H1 (cell line): Measurements from ENCODE around the gene TACC2. TPM values are rescaled to one million over a fixed set of nuclear protein-coding genes. Genes with fewer than 3 reads are reported as not detected.

Experiments used
- CTCF ChIA-PET: fragments of 300-600 bp; sonication (Branson Sonifier 250); formaldehyde crosslinking; loops from one replicate; lab custom pipeline; 2021; ENCODE audit not compliant: partially characterized antibody; lab: Charles Lee
- POLR2A ChIA-PET: fragments of 300-600 bp; sonication (Branson Sonifier 250); formaldehyde crosslinking; loops from one replicate; lab custom pipeline; 2021; ENCODE audit warnings: inconsistent platforms; ENCODE audit not compliant: partially characterized antibody; lab: Charles Lee
- DNase-seq, 2 experiments: peaks; one replicate each; pipeline versions ENCODE4 v3.0.0 to v3.0.0-alpha.2; 2010 to 2022; ENCODE audit warnings: low spot score in 2 of 2, low read depth in 1 of 2, mixed read lengths in 1 of 2
- FAIRE-seq: peaks from 2 replicates; lab custom pipeline; 2011; peaks lifted over from hg19 to GRCh38; lab: Jason Lieb, UNC
- H2AFZ ChIP-seq: 2 replicates; pipeline ENCODE4 v1.8.1; 2012; ENCODE audit warnings: low read length, inconsistent platforms
- H2AK5ac ChIP-seq: 2 replicates; pipeline ENCODE4 v1.6.1; 2013; ENCODE audit warnings: low read depth, low read length
- H2BK120ac ChIP-seq: replicated peaks from 2 replicates; pipeline ENCODE3; 2013; ENCODE audit warnings: low read depth, low read length, inconsistent platforms
- H2BK12ac ChIP-seq: 2 replicates; pipeline ENCODE4 v1.6.1; 2013; ENCODE audit warnings: low read depth, low read length
- H2BK15ac ChIP-seq: 2 replicates; pipeline ENCODE4 v1.6.1; 2013; ENCODE audit warnings: low read length
- H2BK20ac ChIP-seq: 2 replicates; pipeline ENCODE4 v1.6.1; 2013; ENCODE audit warnings: low read length
- H2BK5ac ChIP-seq: 2 replicates; pipeline ENCODE4 v1.6.1; 2013; ENCODE audit warnings: low read depth, low read length
- H3K14ac ChIP-seq: 2 replicates; pipeline ENCODE4 v1.6.1; 2013; ENCODE audit warnings: inconsistent platforms; ENCODE audit not compliant: insufficient read length
- H3K18ac ChIP-seq: 2 replicates; pipeline ENCODE4 v1.6.1; 2013; ENCODE audit warnings: low read length; ENCODE audit errors: extremely low read depth
- H3K23ac ChIP-seq: 2 replicates; pipeline ENCODE4 v1.6.1; 2013; ENCODE audit warnings: inconsistent platforms; ENCODE audit not compliant: insufficient read length
- H3K23me2 ChIP-seq: 2 replicates; pipeline ENCODE4 v1.6.1; 2013; ENCODE audit warnings: low read depth, low read length
- H3K27ac ChIP-seq: 2 replicates; pipeline ENCODE4 v1.6.1; 2011; ENCODE audit warnings: low read depth, low read length, inconsistent platforms
- H3K27me3 ChIP-seq, 4 experiments: replicated peaks in 1 of 4; 1 replicate in 1 of 4; 2 replicates in 3 of 4; pipeline versions ENCODE4 v1.6.1 to v1.8.1; 2011 to 2013; ENCODE audit warnings: low read length in 3 of 4, mild to moderate bottlenecking in 3 of 4, inconsistent platforms in 2 of 4, mixed read lengths in 2 of 4, moderate library complexity in 1 of 4; ENCODE audit not compliant: control insufficient read depth in 3 of 4, insufficient read depth in 3 of 4; ENCODE audit errors: extremely low read depth in 1 of 4
- H3K36me3 ChIP-seq, 4 experiments: 2 replicates each; pipeline versions ENCODE4 v1.6.1 to v1.8.1; 2011 to 2013; ENCODE audit warnings: mild to moderate bottlenecking in 4 of 4, low read length in 3 of 4, moderate library complexity in 2 of 4, control low read depth in 1 of 4, inconsistent platforms in 1 of 4; ENCODE audit not compliant: insufficient read depth in 4 of 4, control insufficient read depth in 2 of 4
- H3K4ac ChIP-seq: replicated peaks from 2 replicates; pipeline ENCODE3; 2013; ENCODE audit warnings: low read length, low read depth, mixed read lengths, inconsistent platforms; ENCODE audit not compliant: insufficient read length
- H3K4me1 ChIP-seq, 4 experiments: replicated peaks in 1 of 4; 1 replicate in 1 of 4; 2 replicates in 3 of 4; pipeline versions ENCODE4 v1.6.1 to v1.8.1; 2011 to 2013; ENCODE audit warnings: low read length in 3 of 4, inconsistent platforms in 2 of 4, mixed read lengths in 1 of 4; ENCODE audit not compliant: insufficient read depth in 4 of 4, control insufficient read depth in 3 of 4
- H3K4me2 ChIP-seq, 2 experiments: 2 replicates each; pipeline versions ENCODE4 v1.6.1 to v1.8.1; 2011 to 2013; ENCODE audit warnings: low read depth in 2 of 2, low read length in 2 of 2, control low read depth in 1 of 2, inconsistent platforms in 1 of 2, mild to moderate bottlenecking in 1 of 2; ENCODE audit not compliant: insufficient read depth in 1 of 2
- H3K4me3 ChIP-seq, 4 experiments: fragments of 200-600, 300-600 bp in 1 of 4; sonication (generic), shearing (Covaris generic), sonication (Bioruptor Twin) in 1 of 4; 2 replicates each; pipeline versions ENCODE4 v1.5.1 to v1.8.1; 2011 to 2016; ENCODE audit warnings: low read length in 4 of 4, low read depth in 3 of 4, control low read depth in 2 of 4, inconsistent platforms in 2 of 4, mild to moderate bottlenecking in 2 of 4, mixed read lengths in 1 of 4, moderate library complexity in 1 of 4; ENCODE audit not compliant: insufficient read depth in 2 of 4; ENCODE audit errors: extremely low read depth in 1 of 4
- H3K56ac ChIP-seq: replicated peaks from 2 replicates; pipeline ENCODE3; 2013; ENCODE audit warnings: low read depth, mild to moderate bottlenecking, mixed read lengths, low read length, inconsistent platforms; ENCODE audit not compliant: insufficient read length
- H3K79me1 ChIP-seq: 2 replicates; pipeline ENCODE4 v1.6.1; 2013; ENCODE audit warnings: low read depth, low read length, control low read depth
- H3K79me2 ChIP-seq, 2 experiments: 2 replicates each; pipeline versions ENCODE4 v1.6.1 to v1.8.1; 2012 to 2013; ENCODE audit warnings: low read length in 2 of 2, mild to moderate bottlenecking in 2 of 2, inconsistent platforms in 1 of 2; ENCODE audit not compliant: insufficient read depth in 2 of 2, control insufficient read depth in 1 of 2
- H3K9ac ChIP-seq, 4 experiments: replicated peaks in 1 of 4; 1 replicate in 1 of 4; 2 replicates in 3 of 4; pipeline versions ENCODE4 v1.6.1 to v1.8.1; 2011 to 2013; ENCODE audit warnings: low read depth in 3 of 4, low read length in 3 of 4, control low read depth in 2 of 4, mild to moderate bottlenecking in 2 of 4, moderate library complexity in 2 of 4, inconsistent platforms in 1 of 4; ENCODE audit errors: extremely low read depth in 1 of 4
- H3K9me3 ChIP-seq, 2 experiments: 2 replicates each; pipeline versions ENCODE4 v1.6.1 to v1.8.1; 2012 to 2013; ENCODE audit warnings: mild to moderate bottlenecking in 2 of 2, moderate library complexity in 2 of 2, control low read depth in 1 of 2, inconsistent platforms in 1 of 2, low read depth in 1 of 2, low read length in 1 of 2, mixed read lengths in 1 of 2; ENCODE audit not compliant: insufficient read depth in 2 of 2
- H4K20me1 ChIP-seq, 2 experiments: replicated peaks in 1 of 2; 2 replicates each; pipeline versions ENCODE3 to v1.8.1; 2011 to 2013; ENCODE audit warnings: inconsistent platforms in 2 of 2, low read length in 2 of 2, mild to moderate bottlenecking in 1 of 2; ENCODE audit not compliant: insufficient read depth in 2 of 2, control insufficient read depth in 1 of 2
- H4K5ac ChIP-seq: 2 replicates; pipeline ENCODE4 v1.6.1; 2013; ENCODE audit warnings: low read length, low read depth, mixed read lengths, inconsistent platforms; ENCODE audit not compliant: insufficient read length
- H4K8ac ChIP-seq: 2 replicates; pipeline ENCODE4 v1.8.0; 2013; ENCODE audit warnings: mild to moderate bottlenecking, moderate library complexity, low read length, inconsistent platforms; ENCODE audit not compliant: insufficient read depth; ENCODE audit errors: extremely low read depth
- H4K91ac ChIP-seq: replicated peaks from 2 replicates; pipeline ENCODE3; 2013; ENCODE audit warnings: low read length, mixed read lengths, inconsistent platforms; ENCODE audit not compliant: insufficient read length
- ASH2L ChIP-seq: fragments of 200-600, 300-600 bp; sonication (generic); IDR thresholded peaks from one replicate; pipeline ENCODE4 v1.7.1; 2017; ENCODE audit warnings: low read length
- BACH1 ChIP-seq: IDR thresholded peaks from 2 replicates; pipeline ENCODE4 v1.6.1; 2012; ENCODE audit warnings: low read length, improper control_type of control experiment
- CHD2 ChIP-seq: IDR thresholded peaks from 2 replicates; pipeline ENCODE4 v1.6.1; 2012; ENCODE audit warnings: low read length, improper control_type of control experiment
- CREB1 ChIP-seq: IDR thresholded peaks from 2 replicates; pipeline ENCODE4 v1.6.1; 2012; ENCODE audit warnings: inconsistent platforms
- EZH2 ChIP-seq: fragments of 200-600 bp; sonication (generic); IDR thresholded peaks from 2 replicates; pipeline ENCODE4 v1.7.1; 2012; ENCODE audit warnings: low read depth, mild to moderate bottlenecking, moderate library complexity, low read length, inconsistent platforms; ENCODE audit not compliant: severe bottlenecking
- JUND ChIP-seq: IDR thresholded peaks from 2 replicates; pipeline ENCODE4 v1.6.1; 2011; ENCODE audit warnings: mild to moderate bottlenecking, improper control_type of control experiment, low read length
- KDM1A ChIP-seq: fragments of 200-600, 300-600 bp; sonication (generic); IDR thresholded peaks from 2 replicates; pipeline ENCODE4 v1.7.1; 2016; ENCODE audit warnings: mild to moderate bottlenecking, low read length, borderline replicate concordance
- MAFK ChIP-seq: IDR thresholded peaks from 2 replicates; pipeline ENCODE4 v1.6.1; 2012; ENCODE audit warnings: low read depth, mild to moderate bottlenecking, improper control_type of control experiment, low read length
- POLR2AphosphoS5 ChIP-seq: IDR thresholded peaks from 2 replicates; pipeline ENCODE4 v1.6.1; 2011; ENCODE audit warnings: low read depth, low read length
- RNF2 ChIP-seq: fragments of 200-900, 300-1000 bp; sonication (generic); IDR thresholded peaks from 2 replicates; pipeline ENCODE4 v1.7.1; 2016; ENCODE audit warnings: borderline replicate concordance, low read depth, mild to moderate bottlenecking, antibody characterized with exemption, low read length; ENCODE audit not compliant: poor library complexity, severe bottlenecking; ENCODE audit errors: missing control alignments
- SP4 ChIP-seq: IDR thresholded peaks from 2 replicates; pipeline ENCODE4 v1.6.1; 2012; ENCODE audit warnings: low read length, inconsistent platforms
- TAF7 ChIP-seq: optimal IDR thresholded peaks from 2 replicates; pipeline ENCODE3; 2011; ENCODE audit warnings: low read depth, mild to moderate bottlenecking, inconsistent platforms, low read length, moderate library complexity, borderline replicate concordance
- whole genome bisulfite sequencing, 2 experiments: shearing (Covaris generic) in 1 of 2; methylation state at CpG; one replicate each; pipeline versions ENCODE4 v1.1.6 to v1.1.7; 2013 to 2015; ENCODE audit warnings: low lambda C conversion rate in 2 of 2, mixed read lengths in 2 of 2, inconsistent platforms in 1 of 2, low coverage in 1 of 2, missing lambda C conversion rate in 1 of 2; ENCODE audit not compliant: insufficient replicate concordance in 2 of 2, insufficient coverage in 1 of 2, insufficient read length in 1 of 2; ENCODE audit errors: extremely low coverage in 1 of 2, missing lambda C conversion rate in 1 of 2; 5-methylcytosine and 5-hydroxymethylcytosine counted together
- polyA plus RNA-seq, 7 experiments: library from polyadenylated mRNA; depleted of rRNA in 3 of 7; stranded (reverse) in 5 of 7; unstranded in 2 of 7; fragments of >200 nt in 5 of 7; fragments of 200-250 nt in 2 of 7; gene quantifications; 1 replicate in 5 of 7; 2 replicates in 1 of 7; 4 replicates in 1 of 7; pipeline versions ENCODE4 v1.2.1 to v1.2.3, GENCODE V29; 2011 to 2013; ENCODE audit warnings: missing spikeins in 2 of 7, mixed read lengths in 2 of 7
- total RNA-seq: library from RNA; stranded (reverse); fragmentation: NEBNext Ultra II Directional; extraction: Animal tissue kit (Norgen Biotek cat#: 25700); gene quantifications from 2 replicates; pipeline ENCODE4 v1.2.1, GENCODE V29; 2021

TACC2 gene
- total and polyA plus RNA-seq, 2 of the 8 experiments (the other 6 are each of a cell fraction or from before 2014, with no cell fraction given): 21.2 to 46.6 TPM

- no peak for FAIRE-seq
- H3K9ac ChIP-seq: peak overlapping the region in 3 of 4 experiments; percentile 67 to 87 (median 80); a peak in 6 of 7 replicates
- TF ChIP-seq MAFK (no peak), ASH2L (no peak), CHD2 (no peak), BACH1 (no peak), CREB1 (no peak), EZH2 (no peak), POLR2AphosphoS5 (no peak), JUND (no peak), TAF7 (no peak), SP4 (no peak), RNF2 (no peak), KDM1A (no peak)
Measured at GRCh38 chr10:122113945-122114747, 125.2 kb downstream of the TACC2 start.

More at GRCh38 chr10:122113945-122114747, 125.2 kb downstream of the TACC2 start:
- Histone ChIP-seq H3K4ac (no peak overlapping the region), H3K27ac (no peak overlapping the region), H4K20me1 (peaks cover 2% of the 10 kb centered on the region in 2 experiments), H3K79me2 (peaks cover 0 to 44% of the 10 kb centered on the region in 2 experiments; a peak in 2 of 4 replicates), H3K4me2 (peak overlapping the region; percentile 79 to 89), H2BK5ac (no peak overlapping the region), H2AFZ (no peak overlapping the region; the same call in 1 of the 2 replicates), H4K8ac (no peak overlapping the region; the same call in 1 of the 2 replicates), H3K23me2 (peaks cover 8% of the 10 kb centered on the region; the same call in 1 of the 2 replicates), H3K79me1 (0 out of 2 replicates have a peak, but pooled peaks cover 4% of the 10 kb centered on the region), H3K4me1 (peaks cover 0 to 6% (median 2%) of the 10 kb centered on the region in 4 experiments; a peak in 5 of 7 replicates), H3K27me3 (no peaks in the 10 kb centered on the region; a peak in 3 of 7 replicates), H2BK12ac (peak overlapping the region; percentile 87; the same call in 1 of the 2 replicates), H3K36me3 (no peaks in the 10 kb centered on the region), H4K5ac (no peak overlapping the region), H2BK15ac (no peak overlapping the region), H2BK120ac (no peak overlapping the region), H4K91ac (no peak overlapping the region), H3K9me3 (no peaks in the 10 kb centered on the region), H3K4me3 (peak overlapping the region; percentile 66 to 96 (median 74)), H3K14ac (no peak overlapping the region), H2AK5ac (0 out of 2 replicates have a peak overlapping the region, but pooled peaks have one; percentile 20), H3K23ac (no peak overlapping the region), H2BK20ac (peak overlapping the region; percentile 82; the same call in 1 of the 2 replicates), H3K18ac (no peak overlapping the region; the same call in 1 of the 2 replicates), H3K56ac (no peak overlapping the region)
- WGBS, 2 experiments: 54% methylated on average over 18 of the region's 18 CpGs; no CpG with 5 or more reads in 1 of the 2 experiments
- ChIA-PET POLR2A (interaction anchor here (1.0 to 4.1 kb wide), 8 partner anchors 9 to 70 kb away, joined by 3 to 25 read pairs (median 8); no protein-coding TSS in a partner anchor), CTCF (interaction anchor here (1.2 to 1.7 kb wide), 2 partner anchors 23 to 60 kb away, joined by 3 to 5 read pairs; no protein-coding TSS in a partner anchor)
- no peak for DNase-seq
